ENCODE results near the gene BPIFB1. TPM values are rescaled to one million over a fixed set of nuclear protein-coding genes. Genes with fewer than 3 reads are reported as not detected.

BPIFB1 gene
- total RNA-seq = not detected in 2 replicates

GRCh38 chr20:33282991-33283555 lies at the start of gene BPIFB1:
BPIFB1 (plus strand) TSS chr20:33283214; CDS start chr20:33286074, 2,860 bp downstream.

GRCh38 chr20:33235696-33236095 lies 47.3 kb upstream of the BPIFB1 start, which contains the start of gene BPIFA1:
BPIFA1 (plus strand) TSS chr20:33235996; CDS start chr20:33237712, 1,716 bp downstream.

Other genes with a start within 250 kb of the BPIFB1 start
- not detected in 2 replicates for gene BPIFB3, start 229.3 kb upstream of the BPIFB1 start, total RNA-seq
- not detected in 2 replicates for gene BPIFB4, start 203.6 kb upstream of the BPIFB1 start, total RNA-seq
- gene BPIFA2, start 115.1 kb upstream of the BPIFB1 start, total RNA-seq = not detected in 2 replicates
- not detected in 2 replicates for gene BPIFA3, start 65.9 kb upstream of the BPIFB1 start, total RNA-seq
- gene BPIFA1, start 47.2 kb upstream of the BPIFB1 start, total RNA-seq = not detected in 2 replicates
- 13.8 and 24.8 TPM in 2 replicates for gene CDK5RAP1, start 118.3 kb downstream of the BPIFB1 start, total RNA-seq
- gene SNTA1, start 160.5 kb downstream of the BPIFB1 start, total RNA-seq = 12.4 and 13.5 TPM in 2 replicates
- gene CBFA2T2, start 206.9 kb downstream of the BPIFB1 start, total RNA-seq = 5.0 and 5.9 TPM in 2 replicates

Data from epithelial cell of alveolus of lung (primary cell).